Nephron progenitor cell (in vitro differentiated cells): ENCODE results near the gene REEP3.

Experiments
- DNase-seq: peaks from one replicate; pipeline ENCODE4 v3.0.0; 2021
- H3K27ac Mint-ChIP-seq: 2 replicates; pipeline ENCODE4 v1.8.0; 2021; ENCODE audit warnings: mild to moderate bottlenecking, moderate library complexity, mixed read lengths
- H3K27me3 Mint-ChIP-seq: 2 replicates; pipeline ENCODE4 v1.8.0; 2021; ENCODE audit warnings: mild to moderate bottlenecking, low read depth, mixed read lengths; ENCODE audit not compliant: poor library complexity
- H3K36me3 Mint-ChIP-seq: 2 replicates; pipeline ENCODE4 v1.8.0; 2021; ENCODE audit warnings: low read depth, mixed read lengths
- H3K4me1 Mint-ChIP-seq: 2 replicates; pipeline ENCODE4 v1.8.0; 2021; ENCODE audit warnings: mixed read lengths
- H3K4me3 Mint-ChIP-seq: 2 replicates; pipeline ENCODE4 v1.8.0; 2021; ENCODE audit warnings: mild to moderate bottlenecking, moderate library complexity, mixed read lengths
- H3K9me3 Mint-ChIP-seq: 2 replicates; pipeline ENCODE4 v1.8.0; 2021; ENCODE audit warnings: mild to moderate bottlenecking, moderate library complexity, mixed read lengths
- CTCF ChIP-seq: fragments of 200-600 bp; sonication (generic); IDR thresholded peaks from 2 replicates; pipeline ENCODE4 v1.5.0; 2021; ENCODE audit warnings: antibody characterized with exemption

The REEP3 gene

GRCh38 chr10:63536698-63537097 is 15.5 kb downstream of the REEP3 start:
- Mint-ChIP-seq H3K27me3 (no peaks in the 10 kb centered on the region), H3K27ac (no peak overlapping the region), H3K4me3 (no peak overlapping the region), H3K9me3 (no peaks in the 10 kb centered on the region), H3K4me1 (no peaks in the 10 kb centered on the region), H3K36me3 (no peaks in the 10 kb centered on the region)
- TF ChIP-seq CTCF, result no peak
- DNase-seq, result no peak

- Mint-ChIP-seq H3K36me3 (no peaks in the 10 kb centered on the region), H3K9me3 (no peaks in the 10 kb centered on the region), H3K4me1 (peaks cover under 1% of the 10 kb centered on the region), H3K4me3 (no peak overlapping the region), H3K27me3 (no peaks in the 10 kb centered on the region), H3K27ac (no peak overlapping the region)
- no peak for TF ChIP-seq CTCF
- DNase-seq, result no peak
Measured at GRCh38 chr10:63537536-63537935, 16.3 kb downstream of the REEP3 start.

- peaks cover 12% of the 10 kb centered on the region for H3K4me1 Mint-ChIP-seq
- H3K36me3 Mint-ChIP-seq, result peaks cover 3% of the 10 kb centered on the region
- no peaks in the 10 kb centered on the region for H3K27me3 Mint-ChIP-seq
- H3K27ac Mint-ChIP-seq, result no peak overlapping the region
- TF ChIP-seq CTCF, result no peak
- H3K9me3 Mint-ChIP-seq, result no peaks in the 10 kb centered on the region
- no peak overlapping the region for H3K4me3 Mint-ChIP-seq
- no peak for DNase-seq
Measured at GRCh38 chr10:63539377-63539776, 18.2 kb downstream of the REEP3 start.

- TF ChIP-seq CTCF, result no peak
- Mint-ChIP-seq H3K9me3 (no peaks in the 10 kb centered on the region), H3K4me1 (peaks cover 14% of the 10 kb centered on the region), H3K27ac (no peak overlapping the region), H3K36me3 (peaks cover 4% of the 10 kb centered on the region), H3K4me3 (no peak overlapping the region), H3K27me3 (no peaks in the 10 kb centered on the region)
- DNase-seq, result no peak
Measured at GRCh38 chr10:63539994-63540393, 18.8 kb downstream of the REEP3 start.

- H3K4me3 Mint-ChIP-seq, result no peak overlapping the region
- no peak for TF ChIP-seq CTCF
- H3K27me3 Mint-ChIP-seq, result no peaks in the 10 kb centered on the region
- no peak for DNase-seq
- peaks cover 3% of the 10 kb centered on the region for H3K9me3 Mint-ChIP-seq
- peak overlapping the region; percentile 46 for H3K27ac Mint-ChIP-seq
- H3K4me1 Mint-ChIP-seq, result peaks cover 17% of the 10 kb centered on the region
- peaks cover 20% of the 10 kb centered on the region for H3K36me3 Mint-ChIP-seq
Measured at GRCh38 chr10:63542835-63543575, 21.8 kb downstream of the REEP3 start.

- no peak overlapping the region for H3K4me3 Mint-ChIP-seq
- H3K27ac Mint-ChIP-seq, result no peak overlapping the region
- H3K9me3 Mint-ChIP-seq, result peaks cover 3% of the 10 kb centered on the region
- no peak for DNase-seq
- no peaks in the 10 kb centered on the region for H3K27me3 Mint-ChIP-seq
- peaks cover 18% of the 10 kb centered on the region for H3K4me1 Mint-ChIP-seq
- H3K36me3 Mint-ChIP-seq, result peaks cover 20% of the 10 kb centered on the region
- no peak for TF ChIP-seq CTCF
Measured at GRCh38 chr10:63543576-63543962, 22.4 kb downstream of the REEP3 start.
